IMR-90 (cell line): ENCODE measurements around the gene CFAP91. TPM values are rescaled to one million over a fixed set of nuclear protein-coding genes. Genes with fewer than 3 reads are reported as not detected.

Experiments
- ATAC-seq: fragments of 200-7000 bp; cut with Tn5 transposase; 2 replicates; pipeline ENCODE4 v1.9.1; 2020; ENCODE audit warnings: low read depth, mild to moderate bottlenecking, moderate library complexity
- BruUV-seq: library from RNA; stranded (reverse); fragments of 400-500 nt; replicated peaks from 2 replicates; lab custom pipeline; 2021; lab: Mats Ljungman, UMichigan
- CTCF ChIA-PET: fragments of 300-600 bp; formaldehyde crosslinking; extraction: SDS; loops from one replicate; lab custom pipeline; 2021; ENCODE audit warnings: antibody characterized with exemption; lab: Yijun Ruan, JAX
- POLR2A ChIA-PET: fragments of 300-600 bp; sonication (Branson Sonifier 250); formaldehyde crosslinking; loops from one replicate; lab custom pipeline; 2022; ENCODE audit warnings: antibody characterized with exemption; ENCODE audit not compliant: unreplicated experiment; lab: Charles Lee
- DNase-seq: peaks from one replicate; pipeline ENCODE4 v3.0.0; 2013
- H2AFZ ChIP-seq: replicated peaks from 2 replicates; pipeline ENCODE3; 2013; ENCODE audit warnings: low read length, mild to moderate bottlenecking; ENCODE audit not compliant: poor library complexity
- H2AK5ac ChIP-seq: 2 replicates; pipeline ENCODE4 v1.6.1; 2013; ENCODE audit warnings: low read depth, low read length, inconsistent platforms
- H2AK9ac ChIP-seq: replicated peaks from 2 replicates; pipeline ENCODE3; 2013; ENCODE audit warnings: mild to moderate bottlenecking, low read depth, low read length, moderate library complexity; ENCODE audit not compliant: poor library complexity
- H2BK120ac ChIP-seq: 2 replicates; pipeline ENCODE4 v1.6.1; 2013; ENCODE audit warnings: low read depth, low read length, inconsistent platforms
- H2BK15ac ChIP-seq: 3 replicates; pipeline ENCODE4 v1.6.1; 2013; ENCODE audit warnings: low read depth, low read length, inconsistent platforms
- H2BK20ac ChIP-seq: 2 replicates; pipeline ENCODE4 v1.6.1; 2013; ENCODE audit warnings: low read depth, mild to moderate bottlenecking, inconsistent platforms, low read length, moderate library complexity
- H2BK5ac ChIP-seq: 2 replicates; pipeline ENCODE4 v1.6.1; 2013; ENCODE audit warnings: mild to moderate bottlenecking, low read depth, low read length, inconsistent platforms; ENCODE audit not compliant: poor library complexity, severe bottlenecking
- H3K14ac ChIP-seq: replicated peaks from 2 replicates; pipeline ENCODE4 v1.6.1; 2013; ENCODE audit warnings: low read depth, low read length, inconsistent platforms
- H3K18ac ChIP-seq: 2 replicates; pipeline ENCODE4 v1.6.1; 2013; ENCODE audit warnings: low read depth, low read length, control low read depth
- H3K23ac ChIP-seq: 2 replicates; pipeline ENCODE4 v1.6.1; 2013; ENCODE audit warnings: low read depth, low read length, inconsistent platforms
- H3K27ac ChIP-seq: 2 replicates; pipeline ENCODE4 v1.5.1; 2013; ENCODE audit warnings: mild to moderate bottlenecking, control low read depth, low read length; ENCODE audit not compliant: insufficient read depth
- H3K27me3 ChIP-seq: 2 replicates; pipeline ENCODE4 v1.6.1; 2013; ENCODE audit warnings: low read length; ENCODE audit not compliant: control insufficient read depth, insufficient read depth
- H3K36me3 ChIP-seq: 2 replicates; pipeline ENCODE4 v1.6.1; 2013; ENCODE audit warnings: low read length, mixed read lengths; ENCODE audit not compliant: control insufficient read depth, insufficient read depth
- H3K4ac ChIP-seq: 2 replicates; pipeline ENCODE4 v1.6.1; 2013; ENCODE audit warnings: low read depth, low read length, inconsistent platforms
- H3K4me1 ChIP-seq: 2 replicates; pipeline ENCODE4 v1.6.1; 2013; ENCODE audit warnings: low read length, mixed read lengths; ENCODE audit not compliant: control insufficient read depth, insufficient read depth
- H3K4me2 ChIP-seq: 2 replicates; pipeline ENCODE4 v1.6.1; 2013; ENCODE audit warnings: low read depth, mild to moderate bottlenecking, control low read depth, low read length, moderate library complexity
- H3K4me3 ChIP-seq: 2 replicates; pipeline ENCODE4 v1.5.1; 2013; ENCODE audit warnings: low read depth, mild to moderate bottlenecking, control low read depth, low read length, moderate library complexity; ENCODE audit not compliant: insufficient read depth
- H3K56ac ChIP-seq: 2 replicates; pipeline ENCODE4 v1.6.1; 2013; ENCODE audit warnings: low read length, inconsistent platforms; ENCODE audit not compliant: insufficient read depth; ENCODE audit errors: extremely low read depth
- H3K79me1 ChIP-seq, 2 experiments: 2 replicates each; pipeline ENCODE4 v1.6.1; 2013; ENCODE audit warnings: low read length in 2 of 2, inconsistent platforms in 1 of 2, low read depth in 1 of 2
- H3K9ac ChIP-seq: 2 replicates; pipeline ENCODE4 v1.6.1; 2013; ENCODE audit warnings: low read depth, low read length, control low read depth
- H3K9me1 ChIP-seq: 2 replicates; pipeline ENCODE4 v1.6.1; 2013; ENCODE audit warnings: low read length, inconsistent platforms; ENCODE audit not compliant: insufficient read depth
- H3K9me3 ChIP-seq: 2 replicates; pipeline ENCODE4 v1.6.1; 2013; ENCODE audit warnings: low read length; ENCODE audit not compliant: control insufficient read depth, insufficient read depth
- H4K20me1 ChIP-seq: 2 replicates; pipeline ENCODE4 v1.6.1; 2013; ENCODE audit warnings: low read length, inconsistent platforms; ENCODE audit not compliant: insufficient read depth
- H4K5ac ChIP-seq: 2 replicates; pipeline ENCODE4 v1.6.1; 2013; ENCODE audit warnings: mild to moderate bottlenecking, low read depth, low read length, control low read depth
- H4K8ac ChIP-seq, 2 experiments: 2 replicates each; pipeline ENCODE4 v1.6.1; 2013; ENCODE audit warnings: low read depth in 2 of 2, low read length in 2 of 2, control low read depth in 1 of 2, inconsistent platforms in 1 of 2
- H4K91ac ChIP-seq: 2 replicates; pipeline ENCODE4 v1.6.1; 2013; ENCODE audit warnings: low read depth, low read length, inconsistent platforms; ENCODE audit not compliant: insufficient read depth
- BHLHE40 ChIP-seq: fragments of 150-350 bp; IDR thresholded peaks from 2 replicates; pipeline ENCODE4 v1.6.1; 2016; ENCODE audit warnings: mild to moderate bottlenecking, low read depth, low read length
- CTCF ChIP-seq: conservative IDR thresholded peaks from 2 replicates; pipeline ENCODE4 v1.5.1; 2012; ENCODE audit warnings: mild to moderate bottlenecking, low read depth, low read length, improper control_type of control experiment
- MXI1 ChIP-seq: IDR thresholded peaks from 2 replicates; pipeline ENCODE4 v1.6.1; 2012; ENCODE audit warnings: low read depth, mild to moderate bottlenecking, low read length, moderate library complexity, borderline replicate concordance
- NFE2L2 ChIP-seq: fragments of 150-350 bp; IDR thresholded peaks from 2 replicates; pipeline ENCODE4 v1.6.1; 2016; ENCODE audit warnings: low read depth, mild to moderate bottlenecking, low read length
- POLR2A ChIP-seq: IDR thresholded peaks from 2 replicates; pipeline ENCODE4 v1.6.1; 2012; ENCODE audit warnings: mild to moderate bottlenecking, low read depth, low read length
- RAD21 ChIP-seq: IDR thresholded peaks from 2 replicates; pipeline ENCODE4 v1.6.1; 2012; ENCODE audit warnings: low read length, improper control_type of control experiment
- RCOR1 ChIP-seq: IDR thresholded peaks from 2 replicates; pipeline ENCODE4 v1.6.1; 2012; ENCODE audit warnings: mild to moderate bottlenecking, low read length, improper control_type of control experiment; ENCODE audit not compliant: insufficient replicate concordance
- RFX5 ChIP-seq: IDR thresholded peaks from 2 replicates; pipeline ENCODE4 v1.8.0; 2012; ENCODE audit warnings: low read depth, mild to moderate bottlenecking, low read length, moderate library complexity
- WGBS, 2 experiments: methylation state at CpG; one replicate each; pipeline versions ENCODE4 v1.1.5 to v1.1.7; 2013; ENCODE audit warnings: missing lambda C conversion rate in 2 of 2; ENCODE audit not compliant: insufficient read length in 1 of 2; ENCODE audit errors: extremely low coverage in 2 of 2; 5-methylcytosine and 5-hydroxymethylcytosine counted together
- dilution Hi-C: fragments of 300-500 bp; cut with HindIII; formaldehyde crosslinking; loops from one replicate; pipeline ENCODE4 v1.14.3; 2018; ENCODE audit warnings: low sequenced_read_pairs; ENCODE audit not compliant: unreplicated experiment
- in situ Hi-C: fragments of 300-500 bp; cut with MboI; formaldehyde crosslinking; loops from 3 replicates; pipeline ENCODE4 v1.14.3; 2019; ENCODE audit warnings: low sequenced_read_pairs, inconsistent platforms, mixed read lengths
- intact Hi-C: fragments of 100-400 bp; cut with micrococcal nuclease; formaldehyde crosslinking; loops from 2 replicates; pipeline ENCODE4 v1.10.0; 2022
- polyA plus RNA-seq, 3 experiments: library from polyadenylated mRNA; depleted of rRNA; stranded (reverse); fragments of >200 nt; gene quantifications; 2 replicates each; pipeline ENCODE4 v1.2.3, GENCODE V29; 2012; ENCODE audit warnings: low replicate concordance in 1 of 3
- total RNA-seq: library from RNA; depleted of rRNA; stranded (reverse); fragments of >200 nt; gene quantifications from 2 replicates; pipeline ENCODE4 v1.2.3, GENCODE V29; 2012
- TF ChIP-seq, protein P1 (sequence below): fragments of 150-350 bp; IDR thresholded peaks from 2 replicates; pipeline ENCODE4 v1.6.1; 2016; ENCODE audit warnings: low read depth, mild to moderate bottlenecking, low read length, moderate library complexity, borderline replicate concordance
- TF ChIP-seq, protein P2 (sequence below): fragments of 150-350 bp; IDR thresholded peaks from 2 replicates; pipeline ENCODE4 v1.6.1; 2017; ENCODE audit warnings: mild to moderate bottlenecking, antibody characterized with exemption, low read length, low read depth

CFAP91 gene
- total and polyA plus RNA-seq, 2 of the 4 experiments (the other 2 are of a cell fraction), result not detected

DNA sequence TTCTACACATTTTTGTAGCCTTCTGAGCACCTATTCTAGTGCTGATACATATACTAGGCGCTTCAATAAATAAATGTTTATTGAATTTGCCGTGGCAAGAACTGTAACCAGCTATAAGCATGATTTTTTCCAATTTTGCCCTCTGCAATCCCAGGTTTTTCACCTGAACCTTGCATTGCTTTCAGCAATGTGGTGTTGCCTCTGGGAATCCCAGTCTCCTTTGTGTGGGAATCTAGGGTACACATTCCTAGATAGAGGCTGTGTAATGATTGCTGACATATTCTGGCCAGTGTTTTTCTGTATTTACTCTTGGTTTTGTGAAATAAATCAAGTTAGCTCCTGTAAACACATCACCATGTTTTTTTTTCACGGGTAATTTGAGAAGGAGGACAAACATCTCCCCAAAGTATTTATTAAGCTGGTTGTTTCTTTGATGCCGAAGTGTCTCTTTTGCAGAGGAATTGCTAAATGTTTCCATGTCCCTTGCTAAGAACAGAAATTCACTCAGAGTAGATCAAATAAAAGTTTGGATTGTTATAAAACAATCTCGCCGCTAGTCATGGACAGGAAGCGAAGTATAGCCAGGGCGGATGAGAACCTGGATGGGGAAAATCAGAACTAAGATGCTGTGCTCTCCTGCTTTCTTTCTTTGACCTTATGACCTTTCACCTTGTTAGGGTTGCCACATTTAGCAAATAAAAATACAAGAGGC, 1.2 kb downstream of the CFAP91 start:
- Histone ChIP-seq H3K18ac (no peak overlapping the region), H2AFZ (no peak overlapping the region), H3K4me3 (no peak overlapping the region), H2BK120ac (no peak overlapping the region), H3K14ac (no peak overlapping the region), H3K9me3 (no peaks in the 10 kb centered on the region), H3K4me2 (no peak overlapping the region), H3K27me3 (peaks cover 18% of the 10 kb centered on the region), H2AK9ac (no peak overlapping the region), H2BK5ac (no peak overlapping the region), H3K27ac (no peak overlapping the region), H3K23ac (no peak overlapping the region), H3K9ac (no peak overlapping the region), H3K56ac (no peak overlapping the region), H4K20me1 (no peaks in the 10 kb centered on the region), H4K5ac (no peak overlapping the region), H3K4ac (no peak overlapping the region), H2BK20ac (no peak overlapping the region), H2BK15ac (no peak overlapping the region), H3K4me1 (0 out of 2 replicates have a peak, but pooled peaks cover 2% of the 10 kb centered on the region), H3K9me1 (no peaks in the 10 kb centered on the region), H4K91ac (no peak overlapping the region), H2AK5ac (no peak overlapping the region), H3K36me3 (no peaks in the 10 kb centered on the region), H4K8ac (no peak overlapping the region), H3K79me1 (no peaks in the 10 kb centered on the region)
- in situ Hi-C loops, result no loop called here
- ATAC-seq (no peak), DNase-seq (no peak)
- no TSS peak for BruUV-seq
- intact Hi-C loops, result loop anchor here (10.0 kb wide), 1 partner anchor 501 kb away; no protein-coding TSS in a partner anchor
- TF ChIP-seq CTCF (no peak), RCOR1 (no peak), NFE2L2 (no peak), BHLHE40 (no peak), POLR2A (no peak), MXI1 (no peak), RFX5 (no peak), RAD21 (no peak)
- TF ChIP-seq, protein P1, sequence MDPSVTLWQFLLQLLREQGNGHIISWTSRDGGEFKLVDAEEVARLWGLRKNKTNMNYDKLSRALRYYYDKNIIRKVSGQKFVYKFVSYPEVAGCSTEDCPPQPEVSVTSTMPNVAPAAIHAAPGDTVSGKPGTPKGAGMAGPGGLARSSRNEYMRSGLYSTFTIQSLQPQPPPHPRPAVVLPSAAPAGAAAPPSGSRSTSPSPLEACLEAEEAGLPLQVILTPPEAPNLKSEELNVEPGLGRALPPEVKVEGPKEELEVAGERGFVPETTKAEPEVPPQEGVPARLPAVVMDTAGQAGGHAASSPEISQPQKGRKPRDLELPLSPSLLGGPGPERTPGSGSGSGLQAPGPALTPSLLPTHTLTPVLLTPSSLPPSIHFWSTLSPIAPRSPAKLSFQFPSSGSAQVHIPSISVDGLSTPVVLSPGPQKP, result no peak
- TF ChIP-seq, protein P2, sequence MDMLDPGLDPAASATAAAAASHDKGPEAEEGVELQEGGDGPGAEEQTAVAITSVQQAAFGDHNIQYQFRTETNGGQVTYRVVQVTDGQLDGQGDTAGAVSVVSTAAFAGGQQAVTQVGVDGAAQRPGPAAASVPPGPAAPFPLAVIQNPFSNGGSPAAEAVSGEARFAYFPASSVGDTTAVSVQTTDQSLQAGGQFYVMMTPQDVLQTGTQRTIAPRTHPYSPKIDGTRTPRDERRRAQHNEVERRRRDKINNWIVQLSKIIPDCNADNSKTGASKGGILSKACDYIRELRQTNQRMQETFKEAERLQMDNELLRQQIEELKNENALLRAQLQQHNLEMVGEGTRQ, result no peak
- POLR2A ChIA-PET, result no interaction called here
- CTCF ChIA-PET, result interaction anchor here (0.6 kb wide), 1 partner anchor 1334 kb away, joined by 3 read pairs; no protein-coding TSS in a partner anchor
- WGBS, 2 experiments, result 93% methylated on average over 3 of the region's 8 CpGs; no CpG with 5 or more reads in 1 of the 2 experiments
- dilution Hi-C loops, result no loop called here
